DND-41 (cell line): ENCODE measurements around the gene STARD8.

Source experiments
- ATAC-seq: fragments of 200-7000 bp; cut with Tn5 transposase; 3 replicates; pipeline ENCODE4 v1.9.1; 2021; ENCODE audit warnings: low read depth; ENCODE audit not compliant: insufficient read depth
- DNase-seq: peaks from one replicate; pipeline ENCODE4 v3.0.0-alpha.2; 2020
- H2AFZ ChIP-seq: 2 replicates; pipeline ENCODE4 v1.6.0; 2012; ENCODE audit warnings: low read depth, low read length
- H3K27ac ChIP-seq: 2 replicates; pipeline ENCODE4 v1.5.1; 2012; ENCODE audit warnings: low read length, inconsistent platforms
- H3K27me3 ChIP-seq: fragments of 200-600 bp; sonication (generic); 2 replicates; pipeline ENCODE4 v1.6.0; 2012; ENCODE audit warnings: low read length, mild to moderate bottlenecking, inconsistent platforms; ENCODE audit not compliant: insufficient read depth, poor library complexity
- H3K36me3 ChIP-seq: 2 replicates; pipeline ENCODE4 v1.5.1; 2012; ENCODE audit warnings: low read length, inconsistent platforms; ENCODE audit not compliant: insufficient read depth
- H3K4me1 ChIP-seq: 2 replicates; pipeline ENCODE4 v1.5.1; 2012; ENCODE audit warnings: mild to moderate bottlenecking, low read length; ENCODE audit not compliant: insufficient read depth
- H3K4me2 ChIP-seq: 2 replicates; pipeline ENCODE4 v1.6.0; 2012; ENCODE audit warnings: mild to moderate bottlenecking, moderate library complexity, low read length, inconsistent platforms; ENCODE audit not compliant: insufficient read depth
- H3K4me3 ChIP-seq, 2 experiments: fragments of 200-600 bp in 1 of 2; shearing (Covaris generic) in 1 of 2; 2 replicates each; pipeline ENCODE4 v1.5.1; 2012 to 2016; ENCODE audit warnings: inconsistent platforms in 2 of 2, low read length in 2 of 2, mild to moderate bottlenecking in 2 of 2, low read depth in 1 of 2, moderate library complexity in 1 of 2
- H3K79me2 ChIP-seq: 2 replicates; pipeline ENCODE4 v1.6.0; 2012; ENCODE audit warnings: low read length, inconsistent platforms; ENCODE audit not compliant: insufficient read depth
- H3K9ac ChIP-seq: 2 replicates; pipeline ENCODE4 v1.6.0; 2012; ENCODE audit warnings: low read depth, mild to moderate bottlenecking, inconsistent platforms, low read length, moderate library complexity
- H3K9me3 ChIP-seq: 2 replicates; pipeline ENCODE4 v1.5.1; 2012; ENCODE audit warnings: low read length, moderate library complexity, mild to moderate bottlenecking, inconsistent platforms; ENCODE audit not compliant: insufficient read depth, severe bottlenecking
- H4K20me1 ChIP-seq: 2 replicates; pipeline ENCODE4 v1.6.0; 2012; ENCODE audit warnings: low read length; ENCODE audit not compliant: insufficient read depth
- CTCF ChIP-seq: IDR thresholded peaks from 2 replicates; pipeline ENCODE4 v1.5.1; 2012; ENCODE audit warnings: borderline replicate concordance, low read length, moderate library complexity, mild to moderate bottlenecking; ENCODE audit not compliant: poor library complexity, severe bottlenecking; ENCODE audit errors: extremely low read depth
- EZH2 ChIP-seq: IDR thresholded peaks from 3 replicates; pipeline ENCODE4 v1.6.1; 2012; ENCODE audit warnings: borderline replicate concordance, low read depth, mild to moderate bottlenecking, moderate library complexity, low read length, inconsistent platforms; ENCODE audit not compliant: severe bottlenecking

Gene STARD8

DNA sequence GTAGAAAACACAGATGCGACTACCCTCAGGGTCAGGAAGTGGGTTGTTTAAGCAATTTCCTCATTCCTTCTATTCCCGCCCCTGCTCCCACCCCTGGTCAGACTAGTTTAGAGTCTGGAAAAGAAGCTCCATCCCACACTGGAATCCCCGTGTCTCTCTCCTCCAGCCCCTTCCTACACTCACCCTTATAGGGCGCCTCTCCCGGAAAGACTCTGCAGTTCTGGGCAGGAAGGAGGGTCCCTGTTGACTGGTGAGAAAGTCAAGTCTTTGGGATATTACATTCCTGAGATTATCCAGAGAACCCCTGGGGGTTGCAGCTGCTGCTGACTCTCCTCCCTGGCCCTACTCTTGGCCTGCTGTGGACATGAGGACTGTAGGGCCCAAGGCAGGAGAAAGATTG lies 11.9 kb downstream of the STARD8 start:
- Histone ChIP-seq H3K9me3 (no peaks in the 10 kb centered on the region), H3K27ac (no peak overlapping the region), H3K9ac (no peak overlapping the region), H3K4me2 (no peak overlapping the region), H2AFZ (no peak overlapping the region), H4K20me1 (no peaks in the 10 kb centered on the region), H3K27me3 (no peaks in the 10 kb centered on the region), H3K4me3 (no peak overlapping the region), H3K36me3 (no peaks in the 10 kb centered on the region), H3K4me1 (no peaks in the 10 kb centered on the region), H3K79me2 (no peaks in the 10 kb centered on the region)
- TF ChIP-seq CTCF (no peak), EZH2 (no peak)
- no peak for ATAC-seq
- DNase-seq: no peak

- Histone ChIP-seq H3K36me3 (no peaks in the 10 kb centered on the region), H3K9ac (no peak overlapping the region), H3K4me2 (no peak overlapping the region), H3K27ac (no peak overlapping the region), H3K79me2 (no peaks in the 10 kb centered on the region), H3K9me3 (no peaks in the 10 kb centered on the region), H3K27me3 (no peaks in the 10 kb centered on the region), H4K20me1 (no peaks in the 10 kb centered on the region), H2AFZ (no peak overlapping the region), H3K4me3 (no peak overlapping the region), H3K4me1 (no peaks in the 10 kb centered on the region)
- TF ChIP-seq EZH2 (no peak), CTCF (no peak)
- ATAC-seq (no peak), DNase-seq (no peak)
Observed at GRCh38 chrX:68659786-68660185, 12.3 kb downstream of the STARD8 start.

DNA sequence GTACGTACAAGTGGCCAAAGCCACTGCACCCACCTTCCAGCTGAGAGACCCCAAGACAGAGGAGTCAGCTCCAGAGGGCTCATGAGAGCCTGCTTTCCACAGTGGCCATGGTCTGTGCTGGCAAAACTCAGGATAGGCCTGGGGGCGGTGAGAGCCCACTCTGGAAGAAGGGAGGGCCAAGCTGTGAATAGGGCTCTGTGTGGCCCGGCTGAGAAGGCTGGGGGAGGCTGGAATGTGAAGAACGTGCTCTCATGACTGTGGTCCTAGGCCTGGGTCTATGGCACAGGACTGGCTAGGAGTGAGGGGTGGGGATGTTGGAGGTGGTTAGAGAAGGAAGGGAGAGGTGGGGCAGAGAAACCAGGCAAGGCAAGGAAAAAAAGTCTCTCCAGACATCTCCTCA lies 13.3 kb downstream of the STARD8 start:
- H3K4me3 ChIP-seq: no peak overlapping the region
- ATAC-seq: no peak
- TF ChIP-seq CTCF (no peak), EZH2 (no peak)
- no peak for DNase-seq
- no peaks in the 10 kb centered on the region for H3K4me1 ChIP-seq
- no peak overlapping the region for H3K27ac ChIP-seq
- H3K79me2 ChIP-seq: no peaks in the 10 kb centered on the region
- H3K9me3 ChIP-seq: no peaks in the 10 kb centered on the region
- H3K27me3 ChIP-seq: no peaks in the 10 kb centered on the region
- H3K9ac ChIP-seq: no peak overlapping the region
- H2AFZ ChIP-seq: no peak overlapping the region
- H4K20me1 ChIP-seq: no peaks in the 10 kb centered on the region
- H3K4me2 ChIP-seq: no peak overlapping the region
- no peaks in the 10 kb centered on the region for H3K36me3 ChIP-seq

DNA sequence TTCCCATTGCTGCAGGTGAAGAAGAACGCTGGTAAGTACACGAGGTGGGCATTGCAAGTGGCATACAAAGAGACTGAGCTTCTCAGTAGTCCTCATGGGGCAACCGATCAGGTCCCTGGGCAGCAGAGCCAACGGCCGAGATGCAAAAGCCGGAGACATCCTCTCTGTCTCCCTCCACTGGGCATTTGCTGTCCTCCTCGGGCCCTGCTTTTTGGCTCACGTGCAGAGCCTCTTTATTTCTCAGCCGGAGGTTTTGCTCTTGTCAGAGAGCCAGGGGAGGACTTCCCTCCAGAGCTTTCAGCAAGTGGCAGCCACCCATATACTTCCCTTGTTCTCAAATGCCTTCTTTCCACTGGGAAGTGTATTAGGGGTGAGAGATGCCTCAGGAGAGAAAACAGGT lies 18.0 kb downstream of the STARD8 start:
- Histone ChIP-seq H3K27ac (no peak overlapping the region), H3K79me2 (no peaks in the 10 kb centered on the region), H3K9me3 (no peaks in the 10 kb centered on the region), H3K9ac (no peak overlapping the region), H2AFZ (no peak overlapping the region), H3K36me3 (no peaks in the 10 kb centered on the region), H3K4me1 (no peaks in the 10 kb centered on the region), H4K20me1 (no peaks in the 10 kb centered on the region), H3K4me3 (no peak overlapping the region), H3K4me2 (no peak overlapping the region), H3K27me3 (no peaks in the 10 kb centered on the region)
- no peak for ATAC-seq
- TF ChIP-seq CTCF (no peak), EZH2 (no peak)
- no peak for DNase-seq
